K562 (cell line): Measurements from ENCODE around the gene PDLIM4.
A peak's percentile ranks its signal among the peaks of the same experiment; 100 is the strongest.

ENCODE experiments used
- HDGF ChIP-seq: fragments of 450-650 bp; IDR thresholded peaks from 2 replicates; pipeline ENCODE4 v1.6.1; 2016
- KDM5B ChIP-seq: fragments of 200-600 bp; sonication (generic); IDR thresholded peaks from 2 replicates; pipeline ENCODE4 v1.6.1; 2012; ENCODE audit warnings: low read depth, mild to moderate bottlenecking, moderate library complexity, low read length, control low read depth, inconsistent platforms; ENCODE audit not compliant: insufficient replicate concordance
- POLR2H ChIP-seq: IDR thresholded peaks from 2 replicates; pipeline ENCODE4 v1.6.1; 2016; ENCODE audit warnings: missing genetic modification characterization, low read depth, mild to moderate bottlenecking, control low read depth, missing compliant biosample characterization, moderate library complexity
- PRPF4 ChIP-seq: fragments of 200-400 bp; formaldehyde crosslinking; IDR thresholded peaks from one replicate; pipeline ENCODE4 v1.6.1; 2017; ENCODE audit warnings: low read length, low read depth, mild to moderate bottlenecking; ENCODE audit not compliant: insufficient read depth, poor library complexity, severe bottlenecking
- SNRNP70 ChIP-seq: fragments of 200-400 bp; formaldehyde crosslinking; optimal IDR thresholded peaks from 2 replicates; pipeline ENCODE3; 2017; ENCODE audit warnings: low read depth, low read length
- TRIM24 ChIP-seq, 2 experiments: fragments of 450-650 bp; IDR thresholded peaks; 2 replicates each; pipeline ENCODE4 v1.6.1; 2016
- TSC22D4 ChIP-seq: fragments of 450-650 bp; IDR thresholded peaks from 2 replicates; pipeline ENCODE4 v1.6.1; 2016; ENCODE audit warnings: missing genetic modification characterization, missing biosample characterization, control low read depth
- ZNF644 ChIP-seq: fragments of 200-800 bp; sonication (Bioruptor generic); IDR thresholded peaks from 2 replicates; pipeline ENCODE4 v1.6.1; 2016; ENCODE audit warnings: low read depth, missing genetic modification characterization, missing compliant biosample characterization
- TF ChIP-seq, protein P1 (sequence below), 3 experiments: IDR thresholded peaks in 2 of 3; conservative IDR thresholded peaks in 1 of 3; 2 replicates each; pipeline ENCODE4 v1.5.1; 2011 to 2012; ENCODE audit warnings: low read length in 3 of 3, mild to moderate bottlenecking in 3 of 3, control low read depth in 2 of 3, improper control_type of control experiment in 1 of 3, inconsistent platforms in 1 of 3, low read depth in 1 of 3, mixed read lengths in 1 of 3, moderate library complexity in 1 of 3; ENCODE audit not compliant: insufficient read depth in 2 of 3
- TF ChIP-seq, protein P2 (sequence below), 3 experiments: fragments of 200-800 bp in 1 of 3; fragments of 250-450 bp in 1 of 3; fragments of 450-650 bp in 1 of 3; sonication (Bioruptor Pico) in 1 of 3; sonication (Bioruptor generic) in 1 of 3; formaldehyde crosslinking in 1 of 3; IDR thresholded peaks; 2 replicates each; pipeline versions ENCODE4 v1.6.1 to v1.8.0; 2016 to 2022; ENCODE audit warnings: mild to moderate bottlenecking in 2 of 3, missing genetic modification characterization in 2 of 3, missing compliant biosample characterization in 1 of 3, moderate library complexity in 1 of 3
- TF ChIP-seq, protein P3 (sequence below): fragments of 250-450 bp; sonication (Bioruptor Pico); IDR thresholded peaks from 2 replicates; pipeline ENCODE4 v1.5.0; 2020; ENCODE audit warnings: mild to moderate bottlenecking, borderline replicate concordance

DNA sequence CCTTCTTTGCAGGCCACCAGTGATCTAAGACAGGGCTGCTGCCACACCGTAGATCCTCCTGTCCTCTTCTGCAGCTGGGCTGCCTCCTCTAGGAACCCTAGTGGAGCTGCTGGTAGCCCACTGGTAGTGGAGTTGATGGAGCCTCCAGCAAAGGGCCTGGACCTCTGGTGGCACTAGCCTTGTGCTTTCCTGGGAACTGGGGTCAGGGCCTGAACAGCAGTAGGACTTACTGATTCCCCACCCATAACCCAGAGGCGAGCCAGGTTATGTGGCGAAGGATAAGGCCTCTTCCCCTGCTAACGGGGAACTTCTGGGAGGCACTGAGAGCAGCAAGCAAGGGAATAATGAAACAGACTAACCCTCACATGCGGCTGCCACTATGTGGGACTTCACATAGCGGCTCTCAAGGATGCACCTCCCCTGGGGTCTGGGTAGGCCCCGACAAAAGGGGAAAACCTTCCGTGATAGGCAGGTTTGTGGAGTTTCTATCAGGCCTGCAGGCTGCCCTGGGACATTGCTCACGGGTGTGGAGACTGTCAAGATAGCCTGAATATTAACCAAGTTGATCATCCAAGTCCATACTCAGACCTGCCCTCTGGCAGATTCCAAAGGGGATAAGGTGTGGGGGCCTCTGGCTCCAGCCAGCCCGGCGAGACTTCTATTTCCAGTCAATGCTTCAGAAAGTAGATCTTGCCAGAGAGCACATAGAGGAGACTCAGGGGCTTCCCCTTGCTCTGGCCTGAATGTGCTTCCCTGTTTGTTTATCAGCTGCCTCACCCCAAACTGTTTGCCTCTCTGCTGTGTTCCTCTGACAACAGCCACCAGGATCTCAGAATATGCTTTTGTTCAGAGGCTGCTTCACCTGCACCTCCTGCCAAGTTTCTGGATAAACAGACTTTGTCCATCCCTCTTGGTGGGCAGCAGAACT lies 44.1 kb downstream of the PDLIM4 start:
- TF ChIP-seq, protein P1, sequence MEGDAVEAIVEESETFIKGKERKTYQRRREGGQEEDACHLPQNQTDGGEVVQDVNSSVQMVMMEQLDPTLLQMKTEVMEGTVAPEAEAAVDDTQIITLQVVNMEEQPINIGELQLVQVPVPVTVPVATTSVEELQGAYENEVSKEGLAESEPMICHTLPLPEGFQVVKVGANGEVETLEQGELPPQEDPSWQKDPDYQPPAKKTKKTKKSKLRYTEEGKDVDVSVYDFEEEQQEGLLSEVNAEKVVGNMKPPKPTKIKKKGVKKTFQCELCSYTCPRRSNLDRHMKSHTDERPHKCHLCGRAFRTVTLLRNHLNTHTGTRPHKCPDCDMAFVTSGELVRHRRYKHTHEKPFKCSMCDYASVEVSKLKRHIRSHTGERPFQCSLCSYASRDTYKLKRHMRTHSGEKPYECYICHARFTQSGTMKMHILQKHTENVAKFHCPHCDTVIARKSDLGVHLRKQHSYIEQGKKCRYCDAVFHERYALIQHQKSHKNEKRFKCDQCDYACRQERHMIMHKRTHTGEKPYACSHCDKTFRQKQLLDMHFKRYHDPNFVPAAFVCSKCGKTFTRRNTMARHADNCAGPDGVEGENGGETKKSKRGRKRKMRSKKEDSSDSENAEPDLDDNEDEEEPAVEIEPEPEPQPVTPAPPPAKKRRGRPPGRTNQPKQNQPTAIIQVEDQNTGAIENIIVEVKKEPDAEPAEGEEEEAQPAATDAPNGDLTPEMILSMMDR (IDR thresholded peaks at IDR 0.05 in 2 of 3, conservative IDR thresholded peaks at IDR 0.05 in 1 of 3; ENCODE audit: insufficient read depth in 2 of 3, low read depth in 1 of 3, low read length in 3 of 3), result 0 out of 6 replicates have a peak, but pooled peaks of 1 of the 3 experiments have one; percentile 7
- TF ChIP-seq, protein P2, sequence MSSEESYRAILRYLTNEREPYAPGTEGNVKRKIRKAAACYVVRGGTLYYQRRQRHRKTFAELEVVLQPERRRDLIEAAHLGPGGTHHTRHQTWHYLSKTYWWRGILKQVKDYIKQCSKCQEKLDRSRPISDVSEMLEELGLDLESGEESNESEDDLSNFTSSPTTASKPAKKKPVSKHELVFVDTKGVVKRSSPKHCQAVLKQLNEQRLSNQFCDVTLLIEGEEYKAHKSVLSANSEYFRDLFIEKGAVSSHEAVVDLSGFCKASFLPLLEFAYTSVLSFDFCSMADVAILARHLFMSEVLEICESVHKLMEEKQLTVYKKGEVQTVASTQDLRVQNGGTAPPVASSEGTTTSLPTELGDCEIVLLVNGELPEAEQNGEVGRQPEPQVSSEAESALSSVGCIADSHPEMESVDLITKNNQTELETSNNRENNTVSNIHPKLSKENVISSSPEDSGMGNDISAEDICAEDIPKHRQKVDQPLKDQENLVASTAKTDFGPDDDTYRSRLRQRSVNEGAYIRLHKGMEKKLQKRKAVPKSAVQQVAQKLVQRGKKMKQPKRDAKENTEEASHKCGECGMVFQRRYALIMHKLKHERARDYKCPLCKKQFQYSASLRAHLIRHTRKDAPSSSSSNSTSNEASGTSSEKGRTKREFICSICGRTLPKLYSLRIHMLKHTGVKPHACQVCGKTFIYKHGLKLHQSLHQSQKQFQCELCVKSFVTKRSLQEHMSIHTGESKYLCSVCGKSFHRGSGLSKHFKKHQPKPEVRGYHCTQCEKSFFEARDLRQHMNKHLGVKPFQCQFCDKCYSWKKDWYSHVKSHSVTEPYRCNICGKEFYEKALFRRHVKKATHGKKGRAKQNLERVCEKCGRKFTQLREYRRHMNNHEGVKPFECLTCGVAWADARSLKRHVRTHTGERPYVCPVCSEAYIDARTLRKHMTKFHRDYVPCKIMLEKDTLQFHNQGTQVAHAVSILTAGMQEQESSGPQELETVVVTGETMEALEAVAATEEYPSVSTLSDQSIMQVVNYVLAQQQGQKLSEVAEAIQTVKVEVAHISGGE (CRISPR knock-in tag; IDR thresholded peaks at IDR 0.05), result peak in 1 of 3 experiments; percentile 50; a peak in 2 of 6 replicates
- TF ChIP-seq PRPF4 (no peak), SNRNP70 (no peak), POLR2H (tag) (no peak), ZNF644 (tag) (no peak), TSC22D4 (no peak), TRIM24 (IDR thresholded peaks at IDR 0.05) (no peak), HDGF (no peak), KDM5B (no peak)
- TF ChIP-seq, protein P3, sequence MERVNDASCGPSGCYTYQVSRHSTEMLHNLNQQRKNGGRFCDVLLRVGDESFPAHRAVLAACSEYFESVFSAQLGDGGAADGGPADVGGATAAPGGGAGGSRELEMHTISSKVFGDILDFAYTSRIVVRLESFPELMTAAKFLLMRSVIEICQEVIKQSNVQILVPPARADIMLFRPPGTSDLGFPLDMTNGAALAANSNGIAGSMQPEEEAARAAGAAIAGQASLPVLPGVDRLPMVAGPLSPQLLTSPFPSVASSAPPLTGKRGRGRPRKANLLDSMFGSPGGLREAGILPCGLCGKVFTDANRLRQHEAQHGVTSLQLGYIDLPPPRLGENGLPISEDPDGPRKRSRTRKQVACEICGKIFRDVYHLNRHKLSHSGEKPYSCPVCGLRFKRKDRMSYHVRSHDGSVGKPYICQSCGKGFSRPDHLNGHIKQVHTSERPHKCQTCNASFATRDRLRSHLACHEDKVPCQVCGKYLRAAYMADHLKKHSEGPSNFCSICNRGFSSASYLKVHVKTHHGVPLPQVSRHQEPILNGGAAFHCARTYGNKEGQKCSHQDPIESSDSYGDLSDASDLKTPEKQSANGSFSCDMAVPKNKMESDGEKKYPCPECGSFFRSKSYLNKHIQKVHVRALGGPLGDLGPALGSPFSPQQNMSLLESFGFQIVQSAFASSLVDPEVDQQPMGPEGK (CRISPR knock-in tag), result no peak
